WTC11 (cell line): ENCODE measurements around the gene SLC1A7. TPM values are rescaled to one million over a fixed set of nuclear protein-coding genes. Genes with fewer than 3 reads are reported as not detected.

Experiments
- ATAC-seq: fragments of 200-7000 bp; cut with Tn5 transposase; 2 replicates; pipeline ENCODE4 v1.10.0; 2021; ENCODE audit warnings: mild to moderate bottlenecking, moderate library complexity
- CTCF ChIA-PET: fragments of 300-600 bp; sonication (Branson Sonifier 250); formaldehyde crosslinking; loops from one replicate; lab custom pipeline; 2021; ENCODE audit warnings: antibody characterized with exemption; lab: Charles Lee
- POLR2A ChIA-PET: fragments of 350-600 bp; sonication (Branson Sonifier 250); formaldehyde crosslinking; loops from one replicate; lab custom pipeline; 2021; ENCODE audit warnings: antibody characterized with exemption; lab: Charles Lee
- DNase-seq: peaks from one replicate; pipeline ENCODE4 v3.0.0; 2021; ENCODE audit warnings: low spot score
- H3K27ac Mint-ChIP-seq: 2 replicates; pipeline ENCODE4 v1.8.0; 2021; ENCODE audit warnings: mixed read lengths
- H3K27me3 Mint-ChIP-seq: 2 replicates; pipeline ENCODE4 v1.8.0; 2021; ENCODE audit warnings: low read depth, mild to moderate bottlenecking, moderate library complexity, mixed read lengths
- H3K36me3 Mint-ChIP-seq: 2 replicates; pipeline ENCODE4 v1.8.0; 2021; ENCODE audit warnings: mixed read lengths
- H3K4me1 Mint-ChIP-seq: 2 replicates; pipeline ENCODE4 v1.8.0; 2022; ENCODE audit warnings: mixed read lengths
- H3K4me3 Mint-ChIP-seq: 2 replicates; pipeline ENCODE4 v1.8.0; 2021; ENCODE audit warnings: mild to moderate bottlenecking, moderate library complexity, mixed read lengths
- H3K9me3 Mint-ChIP-seq: 2 replicates; pipeline ENCODE4 v1.8.0; 2021; ENCODE audit warnings: mixed read lengths
- CREM ChIP-seq: sonication (generic); formaldehyde crosslinking; IDR thresholded peaks from 2 replicates; pipeline ENCODE4 v1.8.1; 2022; ENCODE audit warnings: mild to moderate bottlenecking, missing genetic modification reagents, moderate library complexity
- EMX1 ChIP-seq: fragments of 250-450 bp; sonication (Bioruptor Pico); IDR thresholded peaks from 2 replicates; pipeline ENCODE4 v1.8.0; 2021; ENCODE audit warnings: mild to moderate bottlenecking
- GRHL2 ChIP-seq: fragments of 250-450 bp; sonication (Bioruptor Pico); IDR thresholded peaks from 2 replicates; pipeline ENCODE4 v1.8.0; 2022; ENCODE audit warnings: mild to moderate bottlenecking, moderate library complexity; ENCODE audit not compliant: insufficient replicate concordance, severe bottlenecking
- HMGA2 ChIP-seq: fragments of 250-450 bp; sonication (Bioruptor Pico); IDR thresholded peaks from 2 replicates; pipeline ENCODE4 v1.4.0; 2021; ENCODE audit warnings: mild to moderate bottlenecking, moderate library complexity
- MAX ChIP-seq: sonication (generic); formaldehyde crosslinking; IDR thresholded peaks from 2 replicates; pipeline ENCODE4 v1.8.0; 2022; ENCODE audit warnings: mild to moderate bottlenecking, missing genetic modification reagents
- MLX ChIP-seq: sonication (generic); formaldehyde crosslinking; IDR thresholded peaks from 2 replicates; pipeline ENCODE4 v1.8.1; 2023; ENCODE audit warnings: mild to moderate bottlenecking, missing genetic modification reagents, moderate library complexity
- NFE2L1 ChIP-seq: sonication (generic); formaldehyde crosslinking; IDR thresholded peaks from 2 replicates; pipeline ENCODE4 v1.8.1; 2023; ENCODE audit warnings: missing genetic modification reagents
- NFYB ChIP-seq: sonication (generic); formaldehyde crosslinking; conservative IDR thresholded peaks from 2 replicates; pipeline ENCODE4 v1.8.0; 2022; ENCODE audit warnings: low read depth, missing genetic modification reagents
- PRRX2 ChIP-seq: fragments of 250-450 bp; sonication (Bioruptor Pico); IDR thresholded peaks from 2 replicates; pipeline ENCODE4 v1.8.0; 2021; ENCODE audit warnings: mild to moderate bottlenecking
- SP1 ChIP-seq: sonication (generic); formaldehyde crosslinking; conservative IDR thresholded peaks from 2 replicates; pipeline ENCODE4 v1.8.1; 2022; ENCODE audit warnings: missing genetic modification reagents
- USF2 ChIP-seq: sonication (generic); formaldehyde crosslinking; IDR thresholded peaks from 2 replicates; pipeline ENCODE4 v1.8.1; 2023; ENCODE audit warnings: mild to moderate bottlenecking, missing genetic modification reagents, moderate library complexity
- ZBTB21 ChIP-seq: sonication (generic); formaldehyde crosslinking; IDR thresholded peaks from 2 replicates; pipeline ENCODE4 v1.8.1; 2023; ENCODE audit warnings: mild to moderate bottlenecking, missing genetic modification reagents, borderline replicate concordance
- ZNF425 ChIP-seq: fragments of 250-450 bp; sonication (Bioruptor Pico); conservative IDR thresholded peaks from 2 replicates; pipeline ENCODE4 v1.9.0; 2021; ENCODE audit warnings: mild to moderate bottlenecking
- total RNA-seq: library from RNA; stranded (reverse); gene quantifications from 3 replicates; pipeline ENCODE4 v1.2.3, GENCODE V29; 2021
- TF ChIP-seq, protein P1 (sequence below): fragments of 200-600 bp; IDR thresholded peaks from 2 replicates; pipeline ENCODE4 v1.8.0; 2022; ENCODE audit warnings: antibody characterized with exemption
- TF ChIP-seq, protein P2 (sequence below): sonication (generic); formaldehyde crosslinking; IDR thresholded peaks from 2 replicates; pipeline ENCODE4 v1.8.0; 2023; ENCODE audit warnings: missing genetic modification reagents, mild to moderate bottlenecking, borderline replicate concordance
- TF ChIP-seq, protein P3 (sequence below): sonication (generic); formaldehyde crosslinking; IDR thresholded peaks from 2 replicates; pipeline ENCODE4 v1.8.0; 2022; ENCODE audit warnings: mild to moderate bottlenecking, missing genetic modification reagents

The SLC1A7 gene
- total RNA-seq, 1 experiment from 2014 or later, result not detected

GRCh38 chr1:53104289-53104913 is 38.0 kb downstream of the SLC1A7 start (continued):
- TF ChIP-seq HMGA2 (no peak), EMX1 (no peak)
- TF ChIP-seq, protein P1, sequence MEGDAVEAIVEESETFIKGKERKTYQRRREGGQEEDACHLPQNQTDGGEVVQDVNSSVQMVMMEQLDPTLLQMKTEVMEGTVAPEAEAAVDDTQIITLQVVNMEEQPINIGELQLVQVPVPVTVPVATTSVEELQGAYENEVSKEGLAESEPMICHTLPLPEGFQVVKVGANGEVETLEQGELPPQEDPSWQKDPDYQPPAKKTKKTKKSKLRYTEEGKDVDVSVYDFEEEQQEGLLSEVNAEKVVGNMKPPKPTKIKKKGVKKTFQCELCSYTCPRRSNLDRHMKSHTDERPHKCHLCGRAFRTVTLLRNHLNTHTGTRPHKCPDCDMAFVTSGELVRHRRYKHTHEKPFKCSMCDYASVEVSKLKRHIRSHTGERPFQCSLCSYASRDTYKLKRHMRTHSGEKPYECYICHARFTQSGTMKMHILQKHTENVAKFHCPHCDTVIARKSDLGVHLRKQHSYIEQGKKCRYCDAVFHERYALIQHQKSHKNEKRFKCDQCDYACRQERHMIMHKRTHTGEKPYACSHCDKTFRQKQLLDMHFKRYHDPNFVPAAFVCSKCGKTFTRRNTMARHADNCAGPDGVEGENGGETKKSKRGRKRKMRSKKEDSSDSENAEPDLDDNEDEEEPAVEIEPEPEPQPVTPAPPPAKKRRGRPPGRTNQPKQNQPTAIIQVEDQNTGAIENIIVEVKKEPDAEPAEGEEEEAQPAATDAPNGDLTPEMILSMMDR, result no peak

DNA sequence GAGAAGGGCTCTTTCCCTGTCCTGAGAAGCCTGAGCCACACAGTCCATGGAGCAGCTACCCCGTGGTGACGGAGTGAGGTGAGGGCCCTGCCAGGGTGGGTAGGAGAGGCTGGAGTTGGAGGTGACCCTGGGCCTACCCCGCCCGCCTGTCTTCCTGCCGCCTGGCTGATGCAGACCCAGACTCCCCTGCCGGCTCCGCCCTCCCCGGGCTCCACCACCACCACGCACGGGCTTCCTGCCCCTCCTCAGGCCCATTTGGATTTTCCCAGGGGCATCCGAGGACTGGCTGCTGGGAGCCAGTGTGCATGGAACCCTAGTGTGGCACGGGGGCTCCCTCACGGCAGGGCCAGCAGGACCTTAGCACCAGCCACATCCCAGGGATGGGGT is 47.9 kb downstream of the SLC1A7 start:
- no peaks in the 10 kb centered on the region for H3K27me3 Mint-ChIP-seq
- ATAC-seq, result peak; percentile 38; the same call in 1 of the 2 replicates
- ChIA-PET POLR2A (no interaction called here), CTCF (no interaction called here)
- no peak overlapping the region for H3K27ac Mint-ChIP-seq
- no peaks in the 10 kb centered on the region for H3K4me1 Mint-ChIP-seq
- no peaks in the 10 kb centered on the region for H3K9me3 Mint-ChIP-seq
- no peak for TF ChIP-seq NFYB (CRISPR knock-in tag)
- TF ChIP-seq MLX, result no peak
- TF ChIP-seq CREM (CRISPR knock-in tag), result no peak
- TF ChIP-seq SP1 (CRISPR knock-in tag), result no peak
- TF ChIP-seq ZNF425 (CRISPR knock-in tag), result no peak
- DNase-seq, result no peak
- H3K4me3 Mint-ChIP-seq, result no peak overlapping the region
- H3K36me3 Mint-ChIP-seq, result no peaks in the 10 kb centered on the region

- DNase-seq (no peak), ATAC-seq (no peak)
- TF ChIP-seq PRRX2 (CRISPR knock-in tag) (no peak), MAX (no peak), ZBTB21 (CRISPR knock-in tag) (no peak), USF2 (CRISPR knock-in tag) (no peak), NFE2L1 (CRISPR knock-in tag) (no peak), GRHL2 (CRISPR knock-in tag) (no peak)
- TF ChIP-seq, protein P2, sequence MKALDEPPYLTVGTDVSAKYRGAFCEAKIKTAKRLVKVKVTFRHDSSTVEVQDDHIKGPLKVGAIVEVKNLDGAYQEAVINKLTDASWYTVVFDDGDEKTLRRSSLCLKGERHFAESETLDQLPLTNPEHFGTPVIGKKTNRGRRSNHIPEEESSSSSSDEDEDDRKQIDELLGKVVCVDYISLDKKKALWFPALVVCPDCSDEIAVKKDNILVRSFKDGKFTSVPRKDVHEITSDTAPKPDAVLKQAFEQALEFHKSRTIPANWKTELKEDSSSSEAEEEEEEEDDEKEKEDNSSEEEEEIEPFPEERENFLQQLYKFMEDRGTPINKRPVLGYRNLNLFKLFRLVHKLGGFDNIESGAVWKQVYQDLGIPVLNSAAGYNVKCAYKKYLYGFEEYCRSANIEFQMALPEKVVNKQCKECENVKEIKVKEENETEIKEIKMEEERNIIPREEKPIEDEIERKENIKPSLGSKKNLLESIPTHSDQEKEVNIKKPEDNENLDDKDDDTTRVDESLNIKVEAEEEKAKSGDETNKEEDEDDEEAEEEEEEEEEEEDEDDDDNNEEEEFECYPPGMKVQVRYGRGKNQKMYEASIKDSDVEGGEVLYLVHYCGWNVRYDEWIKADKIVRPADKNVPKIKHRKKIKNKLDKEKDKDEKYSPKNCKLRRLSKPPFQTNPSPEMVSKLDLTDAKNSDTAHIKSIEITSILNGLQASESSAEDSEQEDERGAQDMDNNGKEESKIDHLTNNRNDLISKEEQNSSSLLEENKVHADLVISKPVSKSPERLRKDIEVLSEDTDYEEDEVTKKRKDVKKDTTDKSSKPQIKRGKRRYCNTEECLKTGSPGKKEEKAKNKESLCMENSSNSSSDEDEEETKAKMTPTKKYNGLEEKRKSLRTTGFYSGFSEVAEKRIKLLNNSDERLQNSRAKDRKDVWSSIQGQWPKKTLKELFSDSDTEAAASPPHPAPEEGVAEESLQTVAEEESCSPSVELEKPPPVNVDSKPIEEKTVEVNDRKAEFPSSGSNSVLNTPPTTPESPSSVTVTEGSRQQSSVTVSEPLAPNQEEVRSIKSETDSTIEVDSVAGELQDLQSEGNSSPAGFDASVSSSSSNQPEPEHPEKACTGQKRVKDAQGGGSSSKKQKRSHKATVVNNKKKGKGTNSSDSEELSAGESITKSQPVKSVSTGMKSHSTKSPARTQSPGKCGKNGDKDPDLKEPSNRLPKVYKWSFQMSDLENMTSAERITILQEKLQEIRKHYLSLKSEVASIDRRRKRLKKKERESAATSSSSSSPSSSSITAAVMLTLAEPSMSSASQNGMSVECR, result no peak
- TF ChIP-seq, protein P3, sequence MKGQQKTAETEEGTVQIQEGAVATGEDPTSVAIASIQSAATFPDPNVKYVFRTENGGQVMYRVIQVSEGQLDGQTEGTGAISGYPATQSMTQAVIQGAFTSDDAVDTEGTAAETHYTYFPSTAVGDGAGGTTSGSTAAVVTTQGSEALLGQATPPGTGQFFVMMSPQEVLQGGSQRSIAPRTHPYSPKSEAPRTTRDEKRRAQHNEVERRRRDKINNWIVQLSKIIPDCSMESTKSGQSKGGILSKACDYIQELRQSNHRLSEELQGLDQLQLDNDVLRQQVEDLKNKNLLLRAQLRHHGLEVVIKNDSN (CRISPR knock-in tag), result no peak
- no peaks in the 10 kb centered on the region for H3K36me3 Mint-ChIP-seq
- POLR2A ChIA-PET, result no interaction called here
- no peaks in the 10 kb centered on the region for H3K27me3 Mint-ChIP-seq
- CTCF ChIA-PET, result interaction anchor here (1.0 kb wide), 1 partner anchor 16 kb away, joined by 3 read pairs; no protein-coding TSS in a partner anchor
- no peak overlapping the region for H3K4me3 Mint-ChIP-seq
- H3K27ac Mint-ChIP-seq, result peak overlapping the region; percentile 76; the same call in 1 of the 2 replicates
- H3K9me3 Mint-ChIP-seq, result no peaks in the 10 kb centered on the region
- H3K4me1 Mint-ChIP-seq, result no peaks in the 10 kb centered on the region
Measured at GRCh38 chr1:53093778-53094532, 48.5 kb downstream of the SLC1A7 start.
